Lung (tissue), 12 donors: Measurements from ENCODE around the gene TMEM253. TPM values are rescaled to one million over a fixed set of nuclear protein-coding genes. Genes with fewer than 3 reads are reported as not detected.

ENCODE experiments used
- ATAC-seq: fragments of 200-7000 bp; cut with Tn5 transposase; one replicate; pipeline ENCODE4 v1.9.1; 2020; ENCODE audit warnings: moderate number of reproducible peaks; ENCODE audit not compliant: insufficient read depth, low FRiP score
- DNase-seq, 3 donors: peaks; one replicate each; pipeline ENCODE4 v3.0.0-alpha.2; 2013 to 2017
- H3K27ac ChIP-seq, 2 donors: one replicate each; pipeline ENCODE4 v1.5.1; 2013; ENCODE audit warnings: mild to moderate bottlenecking in 2 of 2, moderate library complexity in 2 of 2, control low read depth in 1 of 2, inconsistent platforms in 1 of 2, low read depth in 1 of 2, low read length in 1 of 2
- H3K27me3 ChIP-seq, 3 donors: one replicate each; pipeline ENCODE4 v1.5.1; 2013; ENCODE audit warnings: low read length in 2 of 3; ENCODE audit not compliant: control insufficient read depth in 3 of 3, insufficient read depth in 3 of 3
- H3K36me3 ChIP-seq, 4 donors: one replicate each; pipeline ENCODE4 v1.5.1; 2013; ENCODE audit warnings: low read length in 4 of 4, mild to moderate bottlenecking in 1 of 4, moderate library complexity in 1 of 4; ENCODE audit not compliant: control insufficient read depth in 4 of 4, insufficient read depth in 4 of 4
- H3K4me1 ChIP-seq, 5 donors: one replicate each; pipeline ENCODE4 v1.5.1; 2013; ENCODE audit warnings: low read length in 5 of 5, mild to moderate bottlenecking in 2 of 5, moderate library complexity in 1 of 5; ENCODE audit not compliant: control insufficient read depth in 5 of 5, insufficient read depth in 5 of 5
- H3K4me3 ChIP-seq: one replicate; pipeline ENCODE4 v1.5.1; 2013; ENCODE audit warnings: mild to moderate bottlenecking, control low read depth, moderate library complexity
- H3K9ac ChIP-seq, 2 donors: one replicate each; pipeline ENCODE4 v1.5.1; 2013; ENCODE audit warnings: low read length in 2 of 2, control low read depth in 1 of 2; ENCODE audit not compliant: insufficient read depth in 1 of 2
- H3K9me3 ChIP-seq, 4 donors: one replicate each; pipeline ENCODE4 v1.5.1; 2013; ENCODE audit warnings: low read length in 3 of 4, mild to moderate bottlenecking in 1 of 4, moderate library complexity in 1 of 4; ENCODE audit not compliant: control insufficient read depth in 4 of 4, insufficient read depth in 3 of 4
- WGBS, 2 donors: extraction: QIAGEN DNeasy Blood & Tissue Kit; methylation state at CpG; one replicate each; pipeline ENCODE4 v1.1.7; 2013; 5-methylcytosine and 5-hydroxymethylcytosine counted together
- polyA plus RNA-seq, 2 donors: library from polyadenylated mRNA; stranded (reverse); fragments of 200-250 nt; gene quantifications; one replicate each; pipeline ENCODE4 v1.2.1, GENCODE V29; 2013
- total RNA-seq, 2 donors: library from RNA; depleted of rRNA in 1 of 2; stranded (reverse); fragments of >200 nt in 1 of 2; gene quantifications; one replicate each; pipeline ENCODE4 v1.2.1, GENCODE V29; 2014 to 2021
- TF ChIP-seq, protein P1 (sequence below): IDR thresholded peaks from 2 replicates; pipeline ENCODE4 v1.5.1; 2012; ENCODE audit warnings: mild to moderate bottlenecking; ENCODE audit errors: control extremely low read depth, extremely low read depth
- donor health status: control.
- donor health status: control.
- donor health status: Bipolar disorder and iron deficiency.
- donor health status: healthy.
- donor health status: DM: yes; HTN: yes; CAD: no.

The TMEM253 gene
- total and polyA plus RNA-seq, 4 donors: 0.20 to 0.52 (median 0.34) TPM

DNA sequence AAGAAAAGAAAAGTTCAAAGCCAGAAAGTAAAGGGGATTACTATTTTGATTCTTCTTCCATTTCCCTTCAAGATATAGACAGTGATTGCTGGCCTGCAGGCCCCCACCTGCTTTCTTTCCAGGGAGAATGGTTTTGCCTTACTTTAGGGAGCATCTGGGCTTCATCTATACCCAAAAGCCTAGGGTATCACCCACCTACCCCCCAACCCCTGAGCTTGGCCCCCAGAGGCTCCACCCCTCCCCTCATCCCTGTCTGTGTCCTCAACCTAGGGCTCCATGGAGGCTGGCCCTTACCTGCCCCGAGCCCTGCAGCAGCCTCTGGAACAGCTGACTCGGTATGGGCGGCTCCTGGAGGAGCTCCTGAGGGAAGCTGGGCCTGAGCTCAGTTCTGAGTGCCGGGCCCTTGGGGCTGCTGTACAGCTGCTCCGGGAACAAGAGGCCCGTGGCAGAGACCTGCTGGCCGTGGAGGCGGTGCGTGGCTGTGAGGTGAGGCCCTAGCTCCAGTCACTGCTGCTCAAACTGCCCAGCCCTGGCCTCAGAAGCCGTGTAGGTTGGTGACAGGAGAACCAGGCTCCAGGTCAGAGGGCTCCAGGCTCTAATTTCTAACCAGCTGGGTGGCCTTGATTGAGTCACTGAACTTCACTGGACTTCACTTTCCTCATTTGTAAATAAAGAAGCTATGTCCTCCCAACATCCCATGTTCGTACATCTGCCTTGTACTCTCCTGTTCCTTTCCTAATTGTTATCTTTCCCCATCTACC is 17.1 kb upstream of the TMEM253 start:
- H3K4me3 ChIP-seq: no peak overlapping the region
- DNase-seq: no peak
- TF ChIP-seq, protein P1, sequence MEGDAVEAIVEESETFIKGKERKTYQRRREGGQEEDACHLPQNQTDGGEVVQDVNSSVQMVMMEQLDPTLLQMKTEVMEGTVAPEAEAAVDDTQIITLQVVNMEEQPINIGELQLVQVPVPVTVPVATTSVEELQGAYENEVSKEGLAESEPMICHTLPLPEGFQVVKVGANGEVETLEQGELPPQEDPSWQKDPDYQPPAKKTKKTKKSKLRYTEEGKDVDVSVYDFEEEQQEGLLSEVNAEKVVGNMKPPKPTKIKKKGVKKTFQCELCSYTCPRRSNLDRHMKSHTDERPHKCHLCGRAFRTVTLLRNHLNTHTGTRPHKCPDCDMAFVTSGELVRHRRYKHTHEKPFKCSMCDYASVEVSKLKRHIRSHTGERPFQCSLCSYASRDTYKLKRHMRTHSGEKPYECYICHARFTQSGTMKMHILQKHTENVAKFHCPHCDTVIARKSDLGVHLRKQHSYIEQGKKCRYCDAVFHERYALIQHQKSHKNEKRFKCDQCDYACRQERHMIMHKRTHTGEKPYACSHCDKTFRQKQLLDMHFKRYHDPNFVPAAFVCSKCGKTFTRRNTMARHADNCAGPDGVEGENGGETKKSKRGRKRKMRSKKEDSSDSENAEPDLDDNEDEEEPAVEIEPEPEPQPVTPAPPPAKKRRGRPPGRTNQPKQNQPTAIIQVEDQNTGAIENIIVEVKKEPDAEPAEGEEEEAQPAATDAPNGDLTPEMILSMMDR: no peak

GRCh38 chr14:21084396-21084795 is 16.5 kb upstream of the TMEM253 start:
- peaks cover 27 to 64% (median 54%) of the 10 kb centered on the region in 4 donors for H3K36me3 ChIP-seq
- no peaks in the 10 kb centered on the region for H3K4me1 ChIP-seq
- no peaks in the 10 kb centered on the region for H3K9me3 ChIP-seq
- no peak for ATAC-seq
- no peak overlapping the region for H3K27ac ChIP-seq
- TF ChIP-seq, protein P1: no peak
- no peak overlapping the region for H3K9ac ChIP-seq
- no peaks in the 10 kb centered on the region for H3K27me3 ChIP-seq
- 85 to 91% methylated on average over 2 of the region's 2 CpGs for WGBS, 2 donors
- DNase-seq: no peak
- no peak overlapping the region for H3K4me3 ChIP-seq

More for the DNA sequence above, 17.1 kb upstream of the TMEM253 start:
- Histone ChIP-seq H3K9me3 (no peaks in the 10 kb centered on the region), H3K9ac (no peak overlapping the region), H3K27me3 (no peaks in the 10 kb centered on the region), H3K27ac (no peak overlapping the region), H3K36me3 (peaks cover 34 to 63% (median 56%) of the 10 kb centered on the region in 4 donors), H3K4me1 (no peaks in the 10 kb centered on the region)
- 90 to 93% methylated on average over 11 of the region's 11 CpGs for WGBS, 2 donors
- no peak for ATAC-seq

GRCh38 chr14:21084998-21085853 is 15.6 kb upstream of the TMEM253 start:
- no peaks in the 10 kb centered on the region for H3K4me1 ChIP-seq
- peak; percentile 38 for ATAC-seq
- peak in 1 of 3 donors; percentile 10 for DNase-seq
- H3K27me3 ChIP-seq: no peaks in the 10 kb centered on the region
- H3K27ac ChIP-seq: peak overlapping the region; percentile 0 to 68
- no peak overlapping the region for H3K9ac ChIP-seq
- H3K4me3 ChIP-seq: no peak overlapping the region
- no peaks in the 10 kb centered on the region for H3K9me3 ChIP-seq
- H3K36me3 ChIP-seq: peaks cover 19 to 70% (median 50%) of the 10 kb centered on the region in 4 donors
- WGBS, 2 donors: 54 to 57% methylated on average over 17 of the region's 17 CpGs
- TF ChIP-seq, protein P1: no peak
